ENCODE results near the gene CCDC88B. TPM values are rescaled to one million over a fixed set of nuclear protein-coding genes. Genes with fewer than 3 reads are reported as not detected.

Gene CCDC88B
- total RNA-seq, 1 donor from 2014 or later: 0.98 TPM

Small RNA genes within 50 kb of the gene (small RNA-seq; reads per million reads assigned to genes)
- gene MIR1237 (ENCODE audit: low replicate concordance) (not detected), gene MIR7155 (ENCODE audit: low replicate concordance) (not detected), gene RF00019 (ENCODE audit: low replicate concordance) (not detected)

Other genes with a start within 250 kb of the CCDC88B start
- gene MACROD1, start 174.1 kb upstream of the CCDC88B start, total RNA-seq: 12.0 TPM
- gene STIP1, start 154.0 kb upstream of the CCDC88B start, total RNA-seq: 62.9 TPM
- 0.98 TPM for gene FERMT3, start 133.5 kb upstream of the CCDC88B start, total RNA-seq
- gene TRPT1, start 114.0 kb upstream of the CCDC88B start, total RNA-seq: 5.4 TPM
- 10.6 TPM for gene NUDT22, start 113.9 kb upstream of the CCDC88B start, total RNA-seq
- gene DNAJC4, start 109.7 kb upstream of the CCDC88B start, total RNA-seq: 6.6 TPM
- gene VEGFB, start 105.6 kb upstream of the CCDC88B start, total RNA-seq: 24.1 TPM
- gene FKBP2, start 99.1 kb upstream of the CCDC88B start, total RNA-seq: 16.2 TPM
- 60.7 TPM for gene PPP1R14B, start 93.3 kb upstream of the CCDC88B start, total RNA-seq
- gene PLCB3, start 88.7 kb upstream of the CCDC88B start, total RNA-seq: 3.7 TPM
- gene BAD, start 55.5 kb upstream of the CCDC88B start, total RNA-seq: 35.9 TPM
- 8.1 TPM for gene GPR137, start 54.4 kb upstream of the CCDC88B start, total RNA-seq
- 1.5 TPM for gene KCNK4, start 48.9 kb upstream of the CCDC88B start, total RNA-seq
- gene CATSPERZ, start 39.8 kb upstream of the CCDC88B start, total RNA-seq: 0.98 TPM
- gene ESRRA, start 34.7 kb upstream of the CCDC88B start, total RNA-seq: 10.8 TPM
- 50.9 TPM for gene TRMT112, start 22.6 kb upstream of the CCDC88B start, total RNA-seq
- 87.5 TPM for gene PRDX5, start 22.1 kb upstream of the CCDC88B start, total RNA-seq
- gene RPS6KA4, start 19.0 kb downstream of the CCDC88B start, total RNA-seq: 7.1 TPM
- not detected for gene SLC22A11, start 215.7 kb downstream of the CCDC88B start, total RNA-seq

All from temporal lobe (tissue), 2 donors.